Right atrium auricular region (tissue), 2 donors: Measurements from ENCODE around the gene EFCAB12. TPM values are rescaled to one million over a fixed set of nuclear protein-coding genes. Genes with fewer than 3 reads are reported as not detected.
A peak's percentile ranks its signal among the peaks of the same experiment; 100 is the strongest.

Source experiments
- DNase-seq: peaks from one replicate; pipeline ENCODE4 v3.0.0-alpha.2; 2019; ENCODE audit warnings: low spot score
- H3K27ac ChIP-seq, 2 donors: fragments of 200-600 bp; sonication (generic); 1 replicate in 1 of 2; 2 replicates in 1 of 2; pipeline ENCODE4 v1.5.1; 2016 to 2019
- H3K27me3 ChIP-seq, 2 donors: fragments of 200-600 bp; sonication (generic); one replicate each; pipeline versions ENCODE4 v1.5.1 to v1.6.0; 2017 to 2019
- H3K36me3 ChIP-seq: fragments of 200-600 bp; sonication (generic); one replicate; pipeline ENCODE4 v1.5.1; 2016
- H3K4me1 ChIP-seq, 2 donors: fragments of 200-600 bp; sonication (generic); one replicate each; pipeline versions ENCODE4 v1.5.1 to v1.6.0; 2017 to 2019
- H3K4me3 ChIP-seq, 2 donors: fragments of 200-600 bp; sonication (generic); 1 replicate in 1 of 2; 2 replicates in 1 of 2; pipeline ENCODE4 v1.5.1; 2017 to 2019; ENCODE audit warnings: mild to moderate bottlenecking in 1 of 2, moderate library complexity in 1 of 2
- H3K9me3 ChIP-seq, 2 donors: fragments of 200-600 bp; sonication (generic); one replicate each; pipeline ENCODE4 v1.5.1; 2019
- total RNA-seq, 2 donors: library from RNA; depleted of rRNA; stranded (reverse); fragments of >200 nt; gene quantifications; one replicate each; pipeline ENCODE4 v1.1.0, GENCODE V29; 2016
- TF ChIP-seq, protein P1 (sequence below), 2 donors: fragments of 200-600 bp; sonication (generic); IDR thresholded peaks; one replicate each; pipeline ENCODE4 v1.5.1; 2019; ENCODE audit warnings: antibody characterized with exemption in 2 of 2

Gene EFCAB12
- total RNA-seq, 2 donors from 2014 or later = 0.28 TPM; not detected in 1

DNA sequence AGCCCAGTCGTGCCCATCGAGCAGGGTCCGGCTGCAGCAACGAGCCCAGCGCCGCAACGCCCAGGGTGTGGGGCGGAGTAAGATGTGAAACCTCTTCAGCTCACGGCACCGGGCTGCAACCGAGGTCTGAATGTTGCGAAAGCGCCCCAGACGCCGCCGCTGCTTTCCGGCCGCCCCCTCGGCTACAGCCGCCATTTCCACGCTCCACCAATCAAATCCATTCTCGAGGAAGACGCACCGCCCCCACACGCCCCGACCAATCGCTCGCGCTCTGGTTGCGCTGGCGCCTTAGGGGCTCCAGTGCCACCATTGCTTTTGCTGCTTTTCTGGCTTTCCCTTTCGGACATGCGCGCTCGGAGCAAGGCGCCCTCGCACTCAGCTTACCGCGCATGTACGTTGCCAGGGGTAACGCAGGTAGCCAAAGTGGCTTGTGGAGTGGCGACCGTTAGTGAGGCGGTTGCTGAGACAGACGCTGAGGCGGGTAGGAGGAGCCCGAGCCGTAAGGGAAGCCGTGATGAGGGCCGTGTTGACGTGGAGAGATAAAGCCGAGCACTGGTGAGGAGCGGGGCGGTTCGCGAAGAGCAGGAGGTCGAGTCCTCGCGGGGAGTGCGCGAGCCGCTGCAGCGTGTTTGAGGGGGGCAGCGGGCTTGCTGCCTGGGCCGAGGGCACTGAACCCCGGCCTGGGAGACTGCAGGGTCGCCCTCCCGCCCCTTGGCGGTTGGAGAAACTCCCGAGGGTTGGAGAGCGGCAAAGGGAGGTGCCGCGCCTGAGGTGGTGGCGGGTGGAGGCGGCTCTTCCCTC is 11.6 kb upstream of the EFCAB12 start, which contains the start of the genes IFT122 and MBD4:
TSS of gene IFT122 (plus strand) at position 408 of the 801 bp plus-strand sequence. CDS start at position 515, 107 bp downstream.
TSS of gene MBD4 (minus strand) at position 132 of the 801 bp plus-strand sequence. CDS start at position 17, 115 bp downstream.
- Histone ChIP-seq H3K4me3 (peak within 1 kb of the TSS; percentile 82 to 88), H3K27me3 (no peaks in the 10 kb centered on the region), H3K36me3 (peaks cover 25% of the 10 kb centered on the region), H3K9me3 (no peaks in the 10 kb centered on the region), H3K27ac (peak within 1 kb of the TSS; percentile 85 to 92), H3K4me1 (peaks cover 0 to 52% of the 10 kb centered on the region in 2 donors)
- DNase-seq = peak; percentile 98
- TF ChIP-seq, protein P1, sequence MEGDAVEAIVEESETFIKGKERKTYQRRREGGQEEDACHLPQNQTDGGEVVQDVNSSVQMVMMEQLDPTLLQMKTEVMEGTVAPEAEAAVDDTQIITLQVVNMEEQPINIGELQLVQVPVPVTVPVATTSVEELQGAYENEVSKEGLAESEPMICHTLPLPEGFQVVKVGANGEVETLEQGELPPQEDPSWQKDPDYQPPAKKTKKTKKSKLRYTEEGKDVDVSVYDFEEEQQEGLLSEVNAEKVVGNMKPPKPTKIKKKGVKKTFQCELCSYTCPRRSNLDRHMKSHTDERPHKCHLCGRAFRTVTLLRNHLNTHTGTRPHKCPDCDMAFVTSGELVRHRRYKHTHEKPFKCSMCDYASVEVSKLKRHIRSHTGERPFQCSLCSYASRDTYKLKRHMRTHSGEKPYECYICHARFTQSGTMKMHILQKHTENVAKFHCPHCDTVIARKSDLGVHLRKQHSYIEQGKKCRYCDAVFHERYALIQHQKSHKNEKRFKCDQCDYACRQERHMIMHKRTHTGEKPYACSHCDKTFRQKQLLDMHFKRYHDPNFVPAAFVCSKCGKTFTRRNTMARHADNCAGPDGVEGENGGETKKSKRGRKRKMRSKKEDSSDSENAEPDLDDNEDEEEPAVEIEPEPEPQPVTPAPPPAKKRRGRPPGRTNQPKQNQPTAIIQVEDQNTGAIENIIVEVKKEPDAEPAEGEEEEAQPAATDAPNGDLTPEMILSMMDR (IDR thresholded peaks at IDR 0.05) = no peak

DNA sequence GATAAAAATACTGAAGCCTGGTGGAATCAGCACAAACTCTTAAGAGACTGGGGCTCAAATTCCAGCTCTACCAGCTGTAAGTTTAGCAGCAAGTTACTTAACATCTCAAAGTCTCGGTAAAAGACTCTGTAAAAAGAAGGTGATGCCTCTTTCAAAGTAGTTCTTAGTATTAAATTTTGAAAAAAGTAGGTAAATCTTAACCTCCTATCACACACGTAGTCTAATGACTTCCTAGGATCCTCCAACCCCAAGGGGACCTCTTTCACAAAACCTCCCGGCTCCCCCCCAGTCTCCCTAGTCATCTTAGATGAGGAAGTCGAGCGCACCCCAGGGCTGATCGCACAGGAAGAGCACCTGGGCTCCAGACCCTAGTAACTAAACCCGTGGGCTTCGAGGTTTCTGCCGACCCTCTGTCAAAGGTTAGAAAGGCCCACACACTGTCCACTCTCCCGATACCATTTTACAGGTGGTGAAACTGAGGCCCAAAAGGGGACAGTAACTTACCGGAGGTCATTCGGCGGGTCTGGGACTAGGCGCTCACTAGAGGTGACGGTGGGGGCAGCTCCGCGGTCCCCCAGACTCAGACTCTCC is 10.9 kb upstream of the EFCAB12 start:
- Histone ChIP-seq H3K27me3 (no peaks in the 10 kb centered on the region), H3K4me1 (peaks cover 0 to 59% of the 10 kb centered on the region in 2 donors), H3K4me3 (peak overlapping the region; percentile 82 to 88), H3K36me3 (peaks cover 26% of the 10 kb centered on the region), H3K9me3 (no peaks in the 10 kb centered on the region), H3K27ac (peak overlapping the region; percentile 85 to 92)
- peak; percentile 73 for DNase-seq
- TF ChIP-seq, protein P1 (IDR thresholded peaks at IDR 0.05) = no peak

DNA sequence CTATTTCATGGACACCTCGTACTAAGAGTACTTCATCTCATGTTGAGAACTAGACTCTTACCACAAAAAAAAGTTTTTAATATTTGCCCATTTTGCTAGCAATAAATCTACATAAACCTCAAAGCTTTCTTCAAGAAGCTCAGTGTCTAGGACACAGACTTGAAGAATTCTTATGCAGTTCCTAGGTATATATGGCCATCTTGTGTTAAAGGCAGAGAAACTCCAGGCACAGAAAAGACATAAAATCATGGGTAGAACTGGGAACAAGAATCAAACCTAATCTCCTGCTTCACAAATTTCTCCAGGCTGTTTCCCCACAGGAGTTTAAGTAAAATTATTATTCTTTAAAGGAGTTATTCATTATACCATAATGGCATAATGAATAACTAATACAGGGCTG is 6.9 kb upstream of the EFCAB12 start:
- H3K27me3 ChIP-seq = no peaks in the 10 kb centered on the region
- peaks cover 0 to 28% of the 10 kb centered on the region in 2 donors for H3K4me1 ChIP-seq
- no peak overlapping the region for H3K27ac ChIP-seq
- peaks cover 62% of the 10 kb centered on the region for H3K36me3 ChIP-seq
- TF ChIP-seq, protein P1 (IDR thresholded peaks at IDR 0.05) = no peak
- DNase-seq = no peak
- no peak overlapping the region for H3K4me3 ChIP-seq
- no peaks in the 10 kb centered on the region for H3K9me3 ChIP-seq

DNA sequence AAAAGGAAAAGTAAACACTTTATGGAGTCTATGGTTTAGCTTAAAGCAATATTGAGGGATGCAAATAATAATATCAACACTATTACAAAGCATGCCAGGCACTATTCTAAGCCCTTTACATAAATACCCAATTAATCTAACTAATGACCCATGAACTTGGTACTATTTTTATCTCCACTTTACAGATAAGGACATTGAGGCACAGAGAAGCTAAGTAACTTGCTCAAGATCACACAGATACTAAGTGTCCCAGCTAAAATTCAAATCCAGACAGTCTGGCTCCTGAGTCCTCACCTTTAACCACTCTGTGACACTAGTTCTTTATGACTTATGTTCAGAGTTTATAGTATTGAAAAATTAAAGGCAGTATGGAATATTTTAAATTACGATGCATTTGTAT is 5.7 kb upstream of the EFCAB12 start:
- no peak overlapping the region for H3K27ac ChIP-seq
- H3K9me3 ChIP-seq = no peaks in the 10 kb centered on the region
- TF ChIP-seq, protein P1 (IDR thresholded peaks at IDR 0.05) = no peak
- DNase-seq = no peak
- H3K4me3 ChIP-seq = no peak overlapping the region
- peaks cover 62% of the 10 kb centered on the region for H3K36me3 ChIP-seq
- no peaks in the 10 kb centered on the region for H3K27me3 ChIP-seq
- peaks cover 0 to 30% of the 10 kb centered on the region in 2 donors for H3K4me1 ChIP-seq

DNA sequence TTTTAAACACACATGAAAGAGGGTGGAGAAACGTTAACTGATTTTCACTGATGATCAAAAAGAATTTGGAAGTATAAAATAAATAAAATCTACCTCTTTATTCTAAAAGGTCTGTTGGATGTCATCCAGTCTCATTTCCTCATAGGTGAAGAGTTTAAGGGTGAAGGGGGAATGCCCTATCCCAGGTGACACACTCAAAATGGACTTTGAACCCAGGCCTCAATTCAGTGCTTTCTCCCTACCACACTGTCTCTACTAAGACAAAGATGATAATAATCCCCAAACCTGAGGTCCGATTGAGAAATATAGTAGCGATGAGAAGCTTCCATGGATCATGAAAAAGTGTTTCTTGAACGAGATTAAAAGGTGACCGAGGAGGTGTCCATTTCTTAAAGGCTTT is 5.1 kb upstream of the EFCAB12 start:
- TF ChIP-seq, protein P1 (IDR thresholded peaks at IDR 0.05) = no peak
- Histone ChIP-seq H3K27ac (no peak overlapping the region), H3K4me1 (peaks cover 0 to 31% of the 10 kb centered on the region in 2 donors), H3K9me3 (no peaks in the 10 kb centered on the region), H3K4me3 (no peak overlapping the region), H3K36me3 (peaks cover 62% of the 10 kb centered on the region), H3K27me3 (no peaks in the 10 kb centered on the region)
- DNase-seq = no peak
